Measurements from ENCODE around the gene NDUFV2.

DNA sequence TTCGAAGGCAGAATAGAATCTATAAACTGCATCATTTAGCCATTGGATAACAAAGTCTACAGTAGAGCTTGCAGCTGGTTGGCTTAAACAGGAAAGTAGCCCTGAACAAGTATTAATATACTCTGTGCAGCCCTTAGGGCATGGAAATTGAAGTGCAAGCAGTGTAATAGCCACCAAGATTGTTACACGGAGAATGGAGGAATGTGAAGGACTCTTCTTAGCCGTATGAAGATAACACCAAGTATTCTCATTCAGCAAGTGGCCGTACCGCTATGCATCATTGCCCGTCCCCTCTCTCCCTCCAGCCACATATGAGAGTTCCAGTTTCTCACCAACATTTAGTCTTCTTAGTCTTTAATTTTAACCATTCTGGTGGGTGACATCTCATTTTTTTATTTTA is 74.5 kb downstream of the NDUFV2 start:
- TF ChIP-seq CTCF (IDR thresholded peaks at IDR 0.05; ENCODE audit: extremely low read depth in 1 of 2, insufficient read depth in 1 of 2, low read depth in 1 of 2, low read length in 2 of 2), result no peak
- no peak for TF ChIP-seq MAX (IDR thresholded peaks at IDR 0.05; ENCODE audit: insufficient read depth, insufficient read length)
- TF ChIP-seq FOS (IDR thresholded peaks at IDR 0.05; ENCODE audit: borderline replicate concordance, insufficient read depth, low read length), result no peak
- no peak for TF ChIP-seq GATA2 (IDR thresholded peaks at IDR 0.05; ENCODE audit: insufficient read depth, insufficient read length, low read depth, low read length)
- TF ChIP-seq POLR2AphosphoS5 (IDR thresholded peaks at IDR 0.05; ENCODE audit: insufficient read depth, low read depth, low read length), result no peak

Measured in endothelial cell of umbilical vein (primary cell).